ENCODE data around the gene BNC2.

The BNC2 gene

DNA sequence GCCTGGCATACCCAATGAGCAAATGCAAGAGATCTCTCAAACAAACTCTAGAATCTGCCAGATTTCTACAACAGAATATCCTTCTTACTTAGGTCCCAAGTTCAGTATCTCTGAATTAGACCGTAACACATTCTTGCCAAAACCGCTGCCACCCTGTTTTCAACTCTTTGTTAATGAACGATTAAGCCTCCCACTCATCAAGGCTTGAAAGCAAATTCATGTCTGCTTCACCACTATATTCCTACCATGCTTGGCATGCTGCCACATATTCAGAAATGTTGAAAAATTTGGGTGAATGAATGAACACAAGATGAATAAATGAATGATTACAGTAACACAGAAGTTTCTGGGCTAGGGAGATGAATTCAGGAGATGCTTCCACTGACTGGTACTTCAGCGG, 119.9 kb downstream of the BNC2 start:
- no peak for DNase-seq

DNA sequence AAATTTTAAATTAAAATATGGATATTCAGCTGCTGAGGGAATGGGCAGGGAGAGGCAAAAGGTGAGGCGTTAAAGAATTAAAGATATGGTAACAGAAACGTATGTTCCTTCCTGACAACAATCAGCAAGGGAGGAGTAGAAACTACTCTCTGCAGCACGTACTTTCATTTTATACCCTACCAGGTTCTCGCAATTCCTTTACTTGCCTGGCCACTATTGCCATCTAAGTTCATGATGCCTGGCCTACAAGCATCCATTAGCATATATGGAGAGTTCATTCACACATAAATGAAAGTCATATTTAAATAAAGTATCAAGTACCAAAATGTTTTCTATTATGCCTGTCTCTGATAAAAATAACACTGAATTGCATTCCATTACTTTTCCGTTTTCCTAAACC, 125.1 kb downstream of the BNC2 start:
- DNase-seq, result no peak

GRCh38 chr9:16744394-16744793, 126.1 kb downstream of the BNC2 start:
- DNase-seq, result no peak

GRCh38 chr9:16743375-16743774, 127.1 kb downstream of the BNC2 start:
- no peak for DNase-seq

GRCh38 chr9:16735001-16735400, 135.5 kb downstream of the BNC2 start:
- no peak for DNase-seq

DNA sequence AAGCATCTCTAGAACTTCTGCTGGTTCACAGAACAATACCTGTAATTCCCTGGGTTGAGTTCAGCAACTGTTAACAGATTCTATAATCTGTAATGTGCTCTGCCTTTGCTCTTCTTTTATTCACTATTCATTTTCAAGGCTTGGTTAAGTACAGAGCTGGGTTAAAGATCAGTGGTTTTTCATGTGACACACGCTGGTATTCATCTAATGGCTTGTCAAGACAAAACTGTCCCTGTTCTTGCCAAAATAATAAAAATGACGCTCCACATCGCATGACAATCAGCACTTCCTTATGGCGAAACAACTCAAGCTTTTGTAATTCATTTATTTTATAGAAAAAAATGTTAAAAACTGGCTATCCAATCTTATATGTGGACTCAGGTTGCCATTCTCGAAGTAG, 137.9 kb downstream of the BNC2 start:
- no peak for DNase-seq

GRCh38 chr9:16730162-16730561, 140.3 kb downstream of the BNC2 start:
- no peak for DNase-seq

GRCh38 chr9:16729651-16730050, 140.8 kb downstream of the BNC2 start:
- peak; percentile 91 for DNase-seq

- no peak for DNase-seq
Observed at GRCh38 chr9:16728137-16728508, 142.3 kb downstream of the BNC2 start.

DNA sequence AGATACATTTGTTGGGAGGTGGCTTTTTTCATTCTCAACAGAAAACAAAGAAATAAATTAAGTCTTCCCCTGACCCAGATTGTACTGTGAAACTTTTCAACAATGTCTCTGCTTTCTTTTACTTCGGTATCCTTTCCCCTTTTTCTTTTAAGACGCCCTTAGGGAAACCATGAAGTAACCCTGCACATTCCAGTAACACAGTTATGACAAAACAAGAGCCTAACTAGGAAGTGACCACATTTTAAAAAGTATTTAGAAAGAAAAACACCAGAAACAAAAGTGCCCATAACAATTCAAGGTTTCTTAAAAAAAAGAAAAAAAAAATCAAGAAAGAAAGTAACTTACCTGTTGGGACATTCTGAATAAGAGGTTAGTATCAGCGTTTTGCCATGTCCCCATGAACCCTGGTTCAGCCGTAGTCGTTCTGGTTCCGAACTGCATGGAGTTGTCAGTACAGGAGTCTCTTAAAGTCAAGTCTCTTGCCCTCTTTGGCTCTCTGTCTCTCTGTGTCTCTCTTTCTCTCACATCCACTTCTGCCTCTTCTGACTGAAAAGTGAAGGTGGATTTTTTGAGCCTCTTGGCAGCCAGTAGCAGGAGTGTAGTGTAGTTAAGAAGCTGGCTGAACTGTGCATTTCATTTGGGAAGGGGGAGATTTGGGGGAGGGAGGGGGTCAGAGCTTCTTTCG, 142.9 kb downstream of the BNC2 start:
- no peak for DNase-seq

DNA sequence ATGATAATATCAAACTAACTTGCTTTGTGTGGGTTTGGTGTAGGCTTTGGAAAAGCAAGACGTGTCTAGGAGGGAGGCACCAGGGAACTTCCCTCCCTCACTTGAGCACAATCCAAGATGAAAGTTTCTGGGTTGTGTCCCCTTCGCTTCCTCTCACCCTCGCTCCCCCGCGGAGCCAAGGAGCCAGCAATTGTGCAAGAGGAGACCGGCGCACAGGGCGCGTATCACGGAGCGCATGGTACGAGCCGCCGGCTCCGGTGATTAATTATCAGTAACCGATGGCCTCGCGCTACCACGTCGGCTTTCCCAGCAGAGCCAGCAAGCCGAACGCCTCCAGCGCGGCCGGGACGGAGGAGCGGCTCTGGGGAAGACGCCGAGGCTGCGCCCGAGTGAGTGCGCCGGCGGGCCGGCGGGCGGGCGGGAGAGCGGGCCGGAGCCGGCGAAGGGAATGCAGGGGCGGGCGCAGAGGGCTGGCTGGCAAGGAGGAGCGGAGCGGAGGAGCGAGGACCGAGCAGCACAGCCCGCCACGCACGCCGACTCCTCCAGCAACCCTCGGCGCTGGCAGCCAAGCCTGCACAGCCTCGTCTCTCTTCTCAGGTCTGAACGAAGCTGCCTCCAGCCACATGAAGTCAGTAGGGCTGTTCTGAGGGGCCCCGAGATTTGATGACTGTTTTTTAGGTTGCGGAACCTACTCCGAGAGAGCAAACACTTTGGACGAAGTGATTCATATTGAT, 143.6 kb downstream of the BNC2 start:
- DNase-seq, result peak; percentile 40

- DNase-seq, result no peak
Observed at GRCh38 chr9:16726029-16726428, 144.4 kb downstream of the BNC2 start.

- no peak for DNase-seq
Observed at GRCh38 chr9:16725066-16725465, 145.4 kb downstream of the BNC2 start.

GRCh38 chr9:16721972-16722371, 148.5 kb downstream of the BNC2 start:
- no peak for DNase-seq

GRCh38 chr9:16720386-16720785, 150.1 kb downstream of the BNC2 start:
- no peak for DNase-seq

DNA sequence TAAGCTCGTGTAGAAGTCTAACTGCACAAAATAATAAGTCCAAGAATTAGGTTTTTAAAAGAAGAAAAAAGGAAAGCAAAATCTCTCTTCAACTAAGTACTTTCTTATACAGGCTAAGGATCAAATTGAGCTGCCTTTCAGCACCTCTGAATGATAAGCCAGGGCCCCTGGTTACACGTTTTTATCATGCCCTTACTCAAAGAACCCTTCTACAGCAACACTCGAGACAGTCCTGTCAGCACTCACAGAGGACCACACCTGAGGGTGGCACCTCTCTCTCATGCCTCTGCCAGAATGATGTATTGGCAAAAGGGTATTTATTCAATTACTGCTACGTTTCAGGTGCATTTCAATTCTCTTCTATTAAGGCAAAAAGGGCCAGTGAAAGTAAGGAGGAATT, 150.5 kb downstream of the BNC2 start:
- no peak for DNase-seq

GRCh38 chr9:16718952-16719351, 151.5 kb downstream of the BNC2 start:
- DNase-seq, result no peak

DNA sequence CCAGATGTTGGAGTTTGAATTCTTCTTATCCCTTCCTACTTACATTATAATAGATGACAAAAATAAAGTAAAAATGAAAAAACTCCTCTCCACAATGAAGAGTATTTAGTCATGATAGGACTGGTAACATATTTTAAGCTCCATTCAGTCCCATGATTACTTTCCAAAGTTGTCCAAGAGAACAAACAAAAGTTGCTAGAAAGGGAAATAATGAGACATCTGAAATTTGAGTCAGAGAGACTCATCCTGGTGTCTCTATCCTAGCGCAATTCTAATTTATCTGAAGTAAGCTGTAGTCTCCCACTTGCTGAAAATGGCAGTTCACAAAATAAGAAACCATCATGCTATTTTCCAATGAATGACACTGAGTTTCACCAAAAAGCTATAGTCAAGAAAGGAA, 152.2 kb downstream of the BNC2 start:
- no peak for DNase-seq

DNA sequence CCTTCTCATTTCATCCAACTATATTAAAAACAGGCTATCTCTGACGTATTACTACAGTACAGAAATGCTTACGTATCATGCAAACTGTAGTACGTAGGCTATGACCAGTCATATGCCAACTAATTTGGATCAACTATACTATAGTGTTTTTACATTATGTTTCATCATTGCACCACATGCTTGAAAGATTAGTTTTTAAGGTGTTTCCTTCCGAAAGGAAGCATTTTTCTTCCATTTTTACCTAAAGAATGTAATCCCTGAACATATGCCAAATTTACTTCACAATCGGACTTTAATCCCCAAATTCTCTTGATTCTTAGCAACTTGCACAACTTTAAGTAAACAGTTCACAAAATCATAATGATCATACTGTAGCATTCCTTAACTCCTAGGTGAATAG, 153.9 kb downstream of the BNC2 start:
- DNase-seq, result no peak

GRCh38 chr9:16715404-16715803, 155.1 kb downstream of the BNC2 start:
- no peak for DNase-seq

- no peak for DNase-seq
Observed at GRCh38 chr9:16712787-16713186, 157.7 kb downstream of the BNC2 start.

DNA sequence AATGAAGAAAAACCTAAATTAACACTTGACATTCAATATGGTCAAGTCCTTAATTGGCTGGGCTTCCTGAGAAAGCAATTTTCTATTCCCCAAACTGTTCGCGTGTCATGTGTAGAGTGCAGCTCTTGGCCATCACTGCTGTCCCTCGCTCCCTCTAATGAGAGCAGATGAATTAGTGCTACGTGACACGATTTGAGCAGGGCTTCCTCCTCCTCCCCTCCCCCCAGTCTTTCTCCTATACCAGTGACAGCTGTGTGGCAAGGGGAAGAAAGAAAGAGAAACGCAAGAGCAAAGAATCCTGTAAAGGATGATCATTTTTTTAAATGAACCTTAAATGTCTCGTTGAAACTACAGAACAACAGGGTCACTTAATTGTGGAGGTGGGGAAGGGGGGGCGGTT, 159.6 kb downstream of the BNC2 start:
- no peak for DNase-seq

DNA sequence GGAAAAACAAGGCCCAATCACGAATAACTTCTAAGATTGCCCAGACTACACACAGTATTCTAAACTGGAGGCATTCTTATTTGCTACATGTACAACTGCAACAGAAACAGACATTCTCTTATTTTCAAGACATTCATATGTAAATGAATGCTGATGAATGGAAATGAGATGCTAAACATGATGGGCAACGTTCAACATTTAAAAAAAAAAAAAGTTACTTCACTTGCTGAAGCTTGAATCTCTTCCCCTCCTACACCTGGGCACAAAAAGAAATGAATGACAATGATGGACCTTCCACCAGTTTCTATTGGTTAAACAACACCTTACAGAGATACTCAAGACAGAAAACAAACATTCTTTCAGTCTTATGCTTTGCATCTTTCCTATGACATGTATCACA, 160.5 kb downstream of the BNC2 start:
- DNase-seq, result no peak

DNA sequence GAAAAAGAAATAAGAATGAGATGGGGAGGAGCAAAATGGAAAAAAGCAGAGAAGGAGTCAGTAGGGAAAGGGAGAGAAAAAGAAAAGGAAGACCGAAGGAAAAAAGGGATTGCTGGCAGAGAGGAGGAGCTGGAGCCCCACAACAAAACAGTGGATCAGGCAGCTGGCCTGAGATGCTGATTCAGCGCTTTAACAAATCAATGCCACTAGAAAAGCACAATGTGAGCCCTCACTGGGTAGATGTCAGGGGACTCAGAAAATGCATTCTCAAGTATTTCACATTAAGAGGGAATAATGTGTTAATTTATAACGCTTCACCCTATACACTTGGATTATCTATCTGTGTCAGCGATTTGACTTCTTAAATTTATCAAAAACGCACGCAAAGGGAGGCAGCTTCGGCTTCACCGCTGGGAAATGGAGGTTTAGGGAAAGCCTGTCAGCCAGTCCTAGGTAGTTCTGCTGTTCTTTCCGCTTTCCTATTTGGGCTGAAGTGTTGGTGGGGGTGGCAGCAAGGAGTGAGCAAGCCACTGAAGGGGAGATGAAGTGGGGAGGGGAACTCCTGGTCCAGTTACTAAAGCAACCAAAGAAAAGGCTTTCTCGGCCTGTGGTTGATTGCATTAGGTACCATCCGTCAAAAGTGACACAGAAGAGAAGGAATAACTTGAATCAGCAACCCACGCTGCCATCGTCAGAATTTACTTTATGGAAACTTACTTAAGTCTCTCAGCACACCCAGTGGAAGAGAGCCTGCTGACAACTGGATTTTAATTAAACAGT, 161.6 kb downstream of the BNC2 start:
- no peak for DNase-seq

Data from DMS79 treated with DMSO at 0.1 percent for 48 hours (cell line).